ENCODE measurements around the gene KCNK2. TPM values are rescaled to one million over a fixed set of nuclear protein-coding genes. Genes with fewer than 3 reads are reported as not detected.

Gene KCNK2
- total and polyA plus RNA-seq, 2 of the 4 experiments (the other 2 are of a cell fraction) = 45.9 to 86.9 TPM

DNA sequence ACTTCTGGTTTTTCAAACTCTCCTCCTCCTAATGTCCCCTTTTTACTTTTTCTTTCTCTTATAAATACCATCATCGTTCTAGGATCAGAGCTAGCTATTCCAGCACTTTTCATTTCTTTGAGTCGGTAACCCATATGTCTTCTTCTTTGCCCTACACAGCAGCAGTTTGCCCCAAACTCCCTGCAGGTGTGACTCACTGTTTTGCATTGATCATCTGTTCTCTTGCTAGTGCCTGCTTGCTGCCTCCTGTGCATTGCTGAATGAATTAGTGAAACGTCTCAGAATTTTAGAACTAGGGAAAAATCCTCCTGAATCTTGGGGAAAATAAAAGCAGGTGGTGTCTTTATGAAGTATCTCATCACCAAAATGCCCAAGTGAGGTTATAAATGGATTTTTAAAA is 21.7 kb downstream of the KCNK2 start:
- Histone ChIP-seq H3K56ac (ENCODE audit: extremely low read depth, insufficient read depth, low read length) (no peak overlapping the region), H2BK5ac (ENCODE audit: low read depth, low read length, poor library complexity, severe bottlenecking) (no peak overlapping the region), H3K14ac (replicated peaks; ENCODE audit: low read depth, low read length) (no peak overlapping the region), H2AK9ac (replicated peaks; ENCODE audit: low read depth, low read length, poor library complexity) (no peak overlapping the region), H2BK120ac (ENCODE audit: low read depth, low read length) (no peak overlapping the region), H3K4me2 (ENCODE audit: low read depth, low read length) (peak overlapping the region; percentile 23; the same call in 1 of the 2 replicates), H2BK20ac (ENCODE audit: low read depth, low read length) (no peak overlapping the region; the same call in 1 of the 2 replicates), H3K27ac (ENCODE audit: insufficient read depth, low read length) (no peak overlapping the region), H3K9ac (ENCODE audit: low read depth, low read length) (no peak overlapping the region), H3K36me3 (ENCODE audit: control insufficient read depth, insufficient read depth, low read length) (no peaks in the 10 kb centered on the region; the same call in 1 of the 2 replicates), H3K4me3 (ENCODE audit: insufficient read depth, low read depth, low read length) (no peak overlapping the region), H3K4ac (ENCODE audit: low read depth, low read length) (no peak overlapping the region), H2BK15ac (ENCODE audit: low read depth, low read length) (no peak overlapping the region), H4K5ac (ENCODE audit: low read depth, low read length) (no peak overlapping the region), H4K20me1 (ENCODE audit: insufficient read depth, low read length) (no peaks in the 10 kb centered on the region), H4K91ac (ENCODE audit: insufficient read depth, low read depth, low read length) (no peak overlapping the region), H2AK5ac (ENCODE audit: low read depth, low read length) (no peak overlapping the region), H3K79me1 (ENCODE audit: low read depth in 1 of 2, low read length in 2 of 2) (0 out of 4 replicates have a peak, but pooled peaks cover 3 to 4% of the 10 kb centered on the region in 2 experiments), H3K23ac (ENCODE audit: low read depth, low read length) (no peak overlapping the region), H3K4me1 (ENCODE audit: control insufficient read depth, insufficient read depth, low read length) (no peaks in the 10 kb centered on the region), H4K8ac (ENCODE audit: low read depth in 2 of 2, low read length in 2 of 2) (no peak overlapping the region), H3K18ac (ENCODE audit: low read depth, low read length) (no peak overlapping the region), H3K9me3 (ENCODE audit: control insufficient read depth, insufficient read depth, low read length) (no peaks in the 10 kb centered on the region), H3K27me3 (ENCODE audit: control insufficient read depth, insufficient read depth, low read length) (no peaks in the 10 kb centered on the region), H2AFZ (replicated peaks; ENCODE audit: low read length, poor library complexity) (no peak overlapping the region), H3K9me1 (ENCODE audit: insufficient read depth, low read length) (no peaks in the 10 kb centered on the region; the same call in 1 of the 2 replicates)
- CTCF ChIA-PET = interaction anchor here (1.2 kb wide), 1 partner anchor 12 kb away, joined by 3 read pairs; no protein-coding TSS in a partner anchor
- in situ Hi-C loops (cut with MboI; ENCODE audit: low sequenced_read_pairs) = no loop called here
- POLR2A ChIA-PET (ENCODE audit: unreplicated experiment) = no interaction called here
- DNase-seq (peak; percentile 57), ATAC-seq (ENCODE audit: low read depth) (peak; percentile 54; the same call in 1 of the 2 replicates)
- dilution Hi-C loops (cut with HindIII; ENCODE audit: low sequenced_read_pairs, unreplicated experiment) = no loop called here
- intact Hi-C loops (cut with micrococcal nuclease) = no loop called here
- TF ChIP-seq RAD21 (IDR thresholded peaks at IDR 0.05; ENCODE audit: low read length) = no peak
- TF ChIP-seq FOS (IDR thresholded peaks at IDR 0.05; ENCODE audit: low read depth, low read length) = peak; percentile 24; the same call in 1 of the 2 replicates
- BruUV-seq (replicated peaks) = no TSS peak
- 90% methylated on average over 2 of the region's 3 CpGs; no CpG with 5 or more reads in 1 of the 2 experiments for WGBS, 2 experiments (ENCODE audit: extremely low coverage in 2 of 2, insufficient read length in 1 of 2)
